Head of caudate nucleus (tissue), 42 donors: ENCODE measurements around the gene OPTC.

Experiments
- DNase-seq, 42 donors: peaks; one replicate each; pipeline versions ENCODE4 v3.0.0 to v3.0.0-alpha.2; 2020 to 2021; ENCODE audit warnings: mixed read lengths in 7 of 42
- intact Hi-C: fragments of 100-400 bp; cut with DNase I; formaldehyde crosslinking; loops from one replicate; pipeline ENCODE4 v1.15.0; 2022

OPTC gene

GRCh38 chr1:203524824-203525223, 30.9 kb downstream of the OPTC start:
- intact Hi-C loops = no loop called here

GRCh38 chr1:203525685-203526084, 31.7 kb downstream of the OPTC start:
- intact Hi-C loops = no loop called here
- no peak for DNase-seq

More at GRCh38 chr1:203524824-203525223, 30.9 kb downstream of the OPTC start:
- no peak for DNase-seq

DNA sequence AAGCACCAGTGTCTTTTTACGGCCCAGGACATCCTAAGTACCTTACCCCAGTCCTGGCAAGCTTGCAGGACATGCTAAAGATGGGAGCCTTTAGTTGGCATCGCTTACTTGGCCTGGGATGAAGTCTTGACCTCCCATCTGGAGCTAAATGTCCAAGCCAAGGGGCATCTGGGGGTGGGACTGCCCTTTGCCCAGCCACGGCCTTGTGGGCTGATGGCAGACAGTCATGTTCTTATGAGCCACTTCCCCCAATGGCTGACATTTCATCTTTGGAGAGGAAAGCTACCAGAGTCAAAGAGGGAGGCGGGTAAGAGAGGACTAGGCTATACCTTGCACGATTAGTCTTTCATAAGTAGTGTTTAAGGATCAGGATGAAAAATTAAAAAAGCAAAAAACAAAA, 32.2 kb downstream of the OPTC start:
- intact Hi-C loops = no loop called here
- no peak for DNase-seq

- DNase-seq = no peak
- intact Hi-C loops = no loop called here
These were observed 32.6 kb downstream of the OPTC start for GRCh38 chr1:203526572-203526971.

- intact Hi-C loops = no loop called here
- no peak for DNase-seq
These were observed 33.1 kb downstream of the OPTC start for GRCh38 chr1:203527013-203527412.

DNA sequence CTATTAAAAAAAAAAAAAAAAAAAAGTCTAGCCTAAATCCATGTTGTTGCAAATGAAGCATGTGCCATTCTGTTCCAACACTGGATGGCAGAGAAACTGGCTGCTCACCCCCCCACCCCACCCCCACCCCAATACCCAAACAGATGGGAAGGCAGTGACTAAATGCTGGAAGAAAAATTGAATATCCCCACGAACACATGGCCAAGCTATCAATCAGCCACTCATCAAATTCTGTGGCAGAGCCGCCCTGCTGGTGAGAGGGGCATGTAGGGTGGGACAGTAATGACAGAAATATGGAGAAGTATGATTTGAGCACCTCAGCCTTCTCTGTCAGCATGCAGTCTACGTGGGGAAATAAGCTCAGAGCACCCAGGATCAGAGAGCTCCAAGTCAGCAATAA, 34.1 kb downstream of the OPTC start:
- intact Hi-C loops = no loop called here
- DNase-seq = no peak

DNA sequence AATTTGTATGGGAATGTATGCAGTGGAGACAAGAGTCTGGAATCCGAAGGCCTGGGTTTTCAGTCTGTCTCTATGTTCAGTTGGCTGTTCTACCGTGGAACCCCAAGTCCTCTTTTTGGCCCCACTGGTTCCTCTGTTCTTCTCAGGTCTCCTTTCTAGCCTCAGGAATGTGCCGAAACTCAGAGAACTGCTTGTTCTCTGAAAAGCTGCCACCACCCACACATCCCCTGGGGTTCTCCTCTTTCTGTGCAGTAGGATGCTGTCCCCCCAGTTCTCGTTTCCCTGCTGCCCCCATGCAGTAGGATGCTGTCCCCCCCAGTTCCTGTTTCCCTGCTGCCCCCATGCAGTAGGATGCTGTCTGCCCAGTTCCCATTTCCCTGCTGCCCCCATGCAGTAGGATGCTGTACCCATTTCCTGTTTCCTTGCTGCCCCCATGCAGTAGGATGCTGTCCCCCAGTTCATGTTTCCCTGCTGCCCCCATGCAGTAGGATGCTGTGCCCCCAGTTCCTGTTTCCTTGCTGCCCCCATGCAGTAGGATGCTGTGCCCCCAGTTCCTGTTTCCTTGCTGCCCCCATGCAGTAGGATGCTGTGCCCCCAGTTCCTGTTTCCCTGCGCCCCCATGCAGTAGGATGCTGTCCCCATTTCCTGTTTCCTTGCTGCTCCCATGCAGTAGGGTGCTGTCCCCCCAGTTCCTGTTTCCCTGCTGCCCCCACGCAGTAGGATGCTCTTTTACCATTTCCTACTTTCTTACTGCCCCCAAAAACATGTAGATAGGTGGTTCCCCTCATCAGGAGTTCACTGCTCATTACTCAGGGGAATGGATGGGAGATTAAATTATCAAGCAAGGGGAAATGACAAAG, 35.3 kb downstream of the OPTC start:
- intact Hi-C loops = no loop called here
- peak in 5 of 42 donors; percentile 33 to 56 (median 45) for DNase-seq

GRCh38 chr1:203531063-203531462, 37.1 kb downstream of the OPTC start:
- intact Hi-C loops = no loop called here
- DNase-seq = no peak

GRCh38 chr1:203534012-203534411, 40.1 kb downstream of the OPTC start:
- DNase-seq = no peak

DNA sequence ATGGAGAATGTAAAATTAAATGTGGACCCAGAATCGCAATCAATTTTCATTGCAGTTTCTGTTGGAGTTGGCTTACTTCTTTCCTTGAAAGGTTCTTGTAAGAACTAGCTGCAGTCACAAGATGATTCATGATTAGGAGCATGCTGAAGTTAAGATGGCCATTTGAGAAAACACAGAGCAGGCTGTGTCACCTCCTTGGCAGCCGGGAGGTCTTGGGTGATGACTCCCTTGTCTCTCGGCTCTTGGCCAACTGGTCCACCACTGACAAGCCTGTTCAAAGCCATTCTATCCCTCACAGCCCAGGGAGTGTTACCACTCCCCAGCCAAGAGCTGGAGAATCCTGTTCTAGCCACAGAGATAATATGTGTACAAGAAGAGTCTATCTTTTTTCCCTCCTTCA, 40.6 kb downstream of the OPTC start:
- peak in 3 of 42 donors; percentile 26 to 73 (median 30) for DNase-seq
- intact Hi-C loops = no loop called here

More at GRCh38 chr1:203534012-203534411, 40.1 kb downstream of the OPTC start:
- intact Hi-C loops = no loop called here

GRCh38 chr1:203536575-203536974, 42.6 kb downstream of the OPTC start:
- intact Hi-C loops = no loop called here
- no peak for DNase-seq

DNA sequence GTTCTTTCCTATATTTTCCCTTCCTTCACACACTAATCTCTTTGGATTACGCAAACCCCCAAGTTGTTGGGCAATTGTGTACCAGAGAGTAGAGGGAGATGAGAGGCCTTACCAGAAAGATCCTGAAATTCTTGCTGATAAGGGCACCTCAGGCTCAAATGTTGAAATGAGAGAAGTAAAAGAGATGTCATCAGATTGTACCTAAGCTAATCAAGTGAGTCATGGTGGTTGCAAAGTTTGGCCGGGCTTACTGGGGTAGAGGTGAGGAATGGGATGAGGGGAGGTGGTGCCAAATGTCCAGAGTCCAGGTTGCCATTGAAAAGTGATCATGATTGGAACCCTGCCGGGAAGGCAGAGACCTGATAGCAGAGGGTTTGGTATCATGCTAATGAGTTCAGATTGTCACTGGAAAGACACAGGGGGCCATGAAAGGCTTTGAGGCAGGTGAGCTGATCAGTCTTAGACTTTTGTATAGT, 43.1 kb downstream of the OPTC start:
- no peak for DNase-seq

DNA sequence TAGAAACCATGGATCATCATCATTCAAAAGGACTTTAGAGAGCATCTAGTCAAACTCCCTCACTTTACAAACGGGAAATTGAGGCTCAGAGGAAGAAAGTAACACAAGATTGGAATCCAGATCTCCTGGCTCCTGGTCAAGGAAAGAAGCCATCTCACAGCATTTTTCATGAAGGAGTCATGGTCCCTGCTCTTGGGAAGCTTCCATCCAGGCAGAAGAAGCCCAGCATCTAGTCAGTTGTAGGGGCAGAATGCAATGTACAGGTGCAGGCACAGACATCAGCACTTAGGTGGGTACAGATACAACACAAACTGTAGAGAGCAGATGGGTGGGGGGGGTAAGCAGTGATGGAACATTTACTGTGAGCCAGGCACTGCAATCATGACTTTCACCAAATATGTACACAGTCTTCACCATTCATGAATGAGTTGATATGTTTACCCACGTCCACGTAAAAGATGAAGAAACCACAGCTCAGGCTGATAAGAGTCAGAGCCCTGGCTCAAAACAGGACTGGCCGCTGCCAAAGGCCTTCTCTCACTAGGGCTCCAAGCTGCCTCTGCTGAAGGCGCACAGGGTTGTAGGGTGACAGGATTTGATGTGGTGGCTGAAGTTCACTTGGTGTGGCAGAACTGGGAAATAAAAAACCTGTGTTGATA, 44.0 kb downstream of the OPTC start:
- no peak for DNase-seq
- intact Hi-C loops = no loop called here

More for the DNA sequence above, 43.1 kb downstream of the OPTC start:
- intact Hi-C loops = no loop called here

GRCh38 chr1:203538726-203539125, 44.8 kb downstream of the OPTC start:
- no peak for DNase-seq
- intact Hi-C loops = no loop called here

GRCh38 chr1:203539831-203540546, 46.0 kb downstream of the OPTC start:
- no peak for DNase-seq
- intact Hi-C loops = no loop called here

DNA sequence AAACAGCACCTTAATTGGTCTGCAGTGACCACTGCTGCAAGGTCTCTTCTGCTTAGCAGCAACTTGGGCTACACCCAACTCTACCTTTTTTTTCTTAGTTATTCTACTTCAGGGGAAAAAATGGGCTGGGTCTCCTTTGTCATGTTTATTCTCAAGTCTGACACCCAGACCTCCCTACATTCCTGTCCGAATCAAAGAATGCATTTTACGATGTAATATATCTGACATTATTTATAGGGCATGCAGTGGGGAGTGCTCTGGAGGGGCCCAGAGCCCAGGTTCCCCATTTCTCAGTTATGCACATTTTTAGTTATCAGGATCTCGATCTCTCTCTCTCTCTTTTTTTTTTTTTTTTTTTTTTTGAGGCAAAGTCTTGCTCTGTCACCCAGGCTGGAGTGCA, 50.5 kb downstream of the OPTC start:
- intact Hi-C loops = no loop called here
- DNase-seq = no peak

GRCh38 chr1:203544978-203545816, 51.2 kb downstream of the OPTC start:
- peak in 4 of 42 donors; percentile 18 to 27 (median 22) for DNase-seq
- intact Hi-C loops = no loop called here

GRCh38 chr1:203546274-203546673, 52.3 kb downstream of the OPTC start:
- DNase-seq = no peak
- intact Hi-C loops = no loop called here

DNA sequence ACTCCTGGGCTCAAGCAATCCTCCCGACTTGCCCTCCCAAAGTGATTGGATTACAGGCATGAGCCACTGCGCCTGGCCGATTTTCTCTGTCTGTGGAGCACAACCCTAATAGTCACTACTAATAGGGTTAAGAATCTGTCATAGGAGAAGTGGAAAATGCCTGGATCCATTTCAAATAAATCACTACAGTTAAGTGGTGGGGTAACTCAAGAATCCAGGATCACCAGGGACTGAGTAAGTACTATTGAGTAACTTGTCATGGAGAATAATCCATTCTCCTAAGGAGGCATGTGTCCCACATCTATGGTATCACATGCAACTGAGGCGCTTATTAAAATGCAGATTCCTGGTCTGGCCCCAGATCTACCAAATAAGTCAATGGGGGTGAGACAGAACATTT, 53.2 kb downstream of the OPTC start:
- DNase-seq = no peak
- intact Hi-C loops = no loop called here
